ENCODE measurements around the gene YBX3.

Gene YBX3

GRCh38 chr12:10721651-10722501 is 1.2 kb downstream of the YBX3 start:
- DNase-seq (ENCODE audit: low spot score) = peak; percentile 95

GRCh38 chr12:10720974-10721650 is 2.0 kb downstream of the YBX3 start:
- DNase-seq (ENCODE audit: low spot score) = peak; percentile 38

- no peak for DNase-seq (ENCODE audit: low spot score)
Measured at GRCh38 chr12:10719482-10719881, 3.6 kb downstream of the YBX3 start.

GRCh38 chr12:10718279-10718821 is 4.8 kb downstream of the YBX3 start:
- no peak for DNase-seq (ENCODE audit: low spot score)

GRCh38 chr12:10717410-10717809 is 5.7 kb downstream of the YBX3 start:
- no peak for DNase-seq (ENCODE audit: low spot score)

GRCh38 chr12:10716704-10717315 is 6.3 kb downstream of the YBX3 start:
- no peak for DNase-seq (ENCODE audit: low spot score)

GRCh38 chr12:10716277-10716676 is 6.8 kb downstream of the YBX3 start:
- DNase-seq (ENCODE audit: low spot score) = no peak

GRCh38 chr12:10715491-10715890 is 7.6 kb downstream of the YBX3 start:
- no peak for DNase-seq (ENCODE audit: low spot score)

- DNase-seq (ENCODE audit: low spot score) = no peak
Measured at GRCh38 chr12:10709808-10710207, 13.3 kb downstream of the YBX3 start.

- DNase-seq (ENCODE audit: low spot score) = peak; percentile 46
Measured at GRCh38 chr12:10708862-10709261, 14.3 kb downstream of the YBX3 start.

GRCh38 chr12:10705655-10706054 is 17.5 kb downstream of the YBX3 start:
- no peak for DNase-seq (ENCODE audit: low spot score)

GRCh38 chr12:10701843-10702242 is 21.3 kb downstream of the YBX3 start:
- no peak for DNase-seq (ENCODE audit: low spot score)

GRCh38 chr12:10701131-10701681 is 21.9 kb downstream of the YBX3 start:
- no peak for DNase-seq (ENCODE audit: low spot score)

GRCh38 chr12:10700581-10700980 is 22.5 kb downstream of the YBX3 start:
- no peak for DNase-seq (ENCODE audit: low spot score)

- DNase-seq (ENCODE audit: low spot score) = no peak
Measured at GRCh38 chr12:10697862-10698261, 25.3 kb downstream of the YBX3 start.

- DNase-seq (ENCODE audit: low spot score) = no peak
Measured at GRCh38 chr12:10697156-10697555, 26.0 kb downstream of the YBX3 start.

GRCh38 chr12:10690906-10691305 is 32.2 kb downstream of the YBX3 start:
- DNase-seq (ENCODE audit: low spot score) = no peak

- no peak for DNase-seq (ENCODE audit: low spot score)
Measured at GRCh38 chr12:10689146-10689545, 34.0 kb downstream of the YBX3 start.

GRCh38 chr12:10688042-10688441 is 35.1 kb downstream of the YBX3 start:
- DNase-seq (ENCODE audit: low spot score) = no peak

GRCh38 chr12:10673659-10674384 is 49.3 kb downstream of the YBX3 start, which contains the start of gene STYK1:
STYK1 (minus strand) TSS chr12:10674052; CDS start chr12:10634618, 39,434 bp downstream.
- peak; percentile 47 for DNase-seq (ENCODE audit: low spot score)

GRCh38 chr12:10672231-10672868 is 50.8 kb downstream of the YBX3 start:
- DNase-seq (ENCODE audit: low spot score) = no peak
